ENCODE measurements around the gene CERS1.

The CERS1 gene

DNA sequence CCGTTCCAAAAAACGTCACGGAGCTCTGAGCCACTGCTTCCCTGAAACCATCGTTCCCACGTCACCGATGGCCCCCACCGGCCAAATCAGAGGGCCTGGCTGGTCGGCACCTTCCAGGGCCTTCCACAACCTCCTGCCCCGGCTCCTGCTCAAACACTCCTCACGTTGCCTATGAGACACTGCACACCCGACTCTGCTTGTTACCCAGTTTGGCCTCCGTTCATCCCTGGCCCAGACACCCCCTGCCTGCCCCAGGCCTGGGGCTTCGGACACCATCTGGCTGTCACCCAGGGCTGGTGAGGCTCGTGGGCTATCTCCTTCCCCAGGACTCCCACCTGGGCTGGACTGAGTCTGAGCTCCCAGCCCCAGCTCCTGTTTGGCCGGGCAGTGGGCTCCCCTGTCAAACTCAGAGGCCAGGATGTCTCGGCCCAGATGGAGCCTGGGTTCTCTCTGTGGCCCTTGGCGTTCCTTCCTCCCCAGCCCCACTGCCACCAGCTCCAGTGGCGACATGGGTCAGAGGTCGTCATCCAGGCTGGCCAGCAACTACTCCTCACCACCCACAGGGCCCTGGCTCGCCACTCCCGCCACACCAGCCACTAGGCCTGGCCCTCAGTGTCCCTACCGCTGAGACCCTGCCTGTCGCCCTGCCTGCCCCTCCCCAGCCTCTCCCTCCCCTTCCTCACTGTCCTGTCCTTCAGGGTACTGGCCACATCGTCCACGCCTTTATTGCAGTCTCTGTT lies 17.7 kb downstream of the CERS1 start:
- DNase-seq (ENCODE audit: low read depth): no peak
- TF ChIP-seq, protein P1, sequence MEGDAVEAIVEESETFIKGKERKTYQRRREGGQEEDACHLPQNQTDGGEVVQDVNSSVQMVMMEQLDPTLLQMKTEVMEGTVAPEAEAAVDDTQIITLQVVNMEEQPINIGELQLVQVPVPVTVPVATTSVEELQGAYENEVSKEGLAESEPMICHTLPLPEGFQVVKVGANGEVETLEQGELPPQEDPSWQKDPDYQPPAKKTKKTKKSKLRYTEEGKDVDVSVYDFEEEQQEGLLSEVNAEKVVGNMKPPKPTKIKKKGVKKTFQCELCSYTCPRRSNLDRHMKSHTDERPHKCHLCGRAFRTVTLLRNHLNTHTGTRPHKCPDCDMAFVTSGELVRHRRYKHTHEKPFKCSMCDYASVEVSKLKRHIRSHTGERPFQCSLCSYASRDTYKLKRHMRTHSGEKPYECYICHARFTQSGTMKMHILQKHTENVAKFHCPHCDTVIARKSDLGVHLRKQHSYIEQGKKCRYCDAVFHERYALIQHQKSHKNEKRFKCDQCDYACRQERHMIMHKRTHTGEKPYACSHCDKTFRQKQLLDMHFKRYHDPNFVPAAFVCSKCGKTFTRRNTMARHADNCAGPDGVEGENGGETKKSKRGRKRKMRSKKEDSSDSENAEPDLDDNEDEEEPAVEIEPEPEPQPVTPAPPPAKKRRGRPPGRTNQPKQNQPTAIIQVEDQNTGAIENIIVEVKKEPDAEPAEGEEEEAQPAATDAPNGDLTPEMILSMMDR (conservative IDR thresholded peaks at IDR 0.05; ENCODE audit: low read depth, low read length): no peak
- no peak overlapping the region for H3K4me3 ChIP-seq (ENCODE audit: low read depth, low read length)

DNA sequence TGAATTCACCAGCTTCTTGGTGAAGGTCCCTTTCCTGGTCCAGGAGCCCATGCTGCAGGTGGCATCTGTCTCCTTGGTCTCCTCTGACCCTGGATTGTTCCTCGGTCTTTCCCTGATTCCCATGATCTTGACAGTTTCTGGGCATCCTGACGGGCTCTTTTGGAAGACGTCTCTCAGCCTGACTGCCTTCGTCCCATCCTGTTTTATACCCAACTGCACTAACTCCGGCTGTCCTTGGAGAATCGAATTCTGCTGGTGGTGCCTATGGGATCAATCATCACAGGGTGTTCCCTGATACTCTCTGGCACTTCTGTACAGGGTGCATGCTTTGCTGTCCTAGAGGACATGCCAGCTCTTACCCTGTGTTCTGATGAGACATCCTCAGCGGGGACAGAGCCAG lies 19.1 kb downstream of the CERS1 start:
- DNase-seq (ENCODE audit: low read depth): no peak
- H3K4me3 ChIP-seq (ENCODE audit: low read depth, low read length): no peak overlapping the region
- TF ChIP-seq, protein P1 (conservative IDR thresholded peaks at IDR 0.05; ENCODE audit: low read depth, low read length): no peak

DNA sequence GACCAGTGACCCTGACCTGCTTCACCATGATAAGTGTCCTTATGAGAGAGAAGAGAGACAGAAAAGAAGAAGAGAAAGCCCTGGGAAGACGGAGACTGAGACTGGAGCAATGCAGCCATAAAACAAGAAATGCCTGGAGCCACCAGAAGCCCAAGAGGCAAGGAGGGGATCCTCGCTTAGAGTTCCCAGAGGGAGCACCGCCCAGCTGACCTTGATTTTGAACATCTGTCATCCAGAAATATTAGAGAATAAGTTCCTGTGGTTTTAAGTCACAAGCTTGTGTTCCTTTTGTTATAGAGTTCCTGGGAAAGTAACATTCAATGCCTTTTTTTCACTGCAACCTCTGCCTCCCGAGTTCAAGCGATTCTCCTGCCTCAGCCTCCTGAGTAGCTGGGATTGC lies 20.2 kb downstream of the CERS1 start:
- peak; percentile 41 for DNase-seq (ENCODE audit: low read depth)
- TF ChIP-seq, protein P1 (conservative IDR thresholded peaks at IDR 0.05; ENCODE audit: low read depth, low read length): no peak
- no peak overlapping the region for H3K4me3 ChIP-seq (ENCODE audit: low read depth, low read length)

DNA sequence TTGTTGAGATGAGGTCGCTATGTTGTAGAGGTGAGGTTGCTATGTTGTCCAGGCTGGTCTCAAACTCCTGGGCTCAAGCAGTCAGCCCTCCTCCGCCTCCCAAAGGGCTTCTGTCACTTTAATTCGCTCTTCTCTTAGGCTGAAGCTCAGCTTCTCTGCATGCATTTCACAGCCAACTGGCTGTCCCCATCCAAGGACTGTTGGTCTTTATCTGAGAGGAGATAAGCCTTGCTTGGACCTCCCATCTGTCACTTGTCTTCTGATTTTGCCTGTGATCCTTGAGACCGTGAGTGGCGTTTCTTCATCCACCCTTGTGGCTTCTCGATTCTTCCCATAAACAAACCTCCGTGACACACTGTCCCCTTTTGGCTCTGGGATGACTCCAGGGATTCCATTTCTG lies 24.4 kb downstream of the CERS1 start:
- TF ChIP-seq, protein P1 (conservative IDR thresholded peaks at IDR 0.05; ENCODE audit: low read depth, low read length): no peak
- DNase-seq (ENCODE audit: low read depth): no peak
- H3K4me3 ChIP-seq (ENCODE audit: low read depth, low read length): no peak overlapping the region

DNA sequence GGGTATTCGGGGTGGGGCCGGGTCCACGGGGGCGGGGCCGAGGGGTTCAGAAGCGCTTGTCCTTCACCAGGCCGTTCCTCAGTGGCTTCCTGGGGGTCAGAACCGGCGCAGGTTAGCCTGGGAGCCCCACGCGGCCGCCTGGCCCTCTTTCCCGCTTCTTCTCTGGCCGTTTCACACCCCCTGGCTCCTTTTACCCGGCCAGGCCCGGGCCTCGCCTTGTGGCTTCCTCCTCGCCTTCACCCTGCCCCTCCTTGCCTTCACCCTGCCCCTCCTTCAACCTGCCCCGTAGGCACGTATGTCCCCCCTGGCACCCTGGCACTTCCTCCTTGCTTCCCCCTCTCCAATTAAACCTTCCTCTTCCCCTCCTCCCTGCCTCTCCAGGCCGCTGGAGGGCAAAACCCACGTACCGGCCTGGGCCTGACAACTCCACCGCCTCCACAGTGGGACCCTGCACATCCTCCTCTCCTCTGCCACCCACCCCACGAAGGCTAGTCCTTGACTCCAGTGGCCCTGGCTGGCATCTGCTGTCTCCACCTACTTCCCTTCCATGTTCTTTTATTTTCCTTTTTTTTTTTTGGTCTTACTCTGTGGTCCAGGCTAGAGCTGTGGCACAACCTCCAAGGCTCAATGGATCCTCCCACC lies 25.3 kb downstream of the CERS1 start:
- H3K4me3 ChIP-seq (ENCODE audit: low read depth, low read length): no peak overlapping the region
- TF ChIP-seq, protein P1 (conservative IDR thresholded peaks at IDR 0.05; ENCODE audit: low read depth, low read length): no peak
- no peak for DNase-seq (ENCODE audit: low read depth)

DNA sequence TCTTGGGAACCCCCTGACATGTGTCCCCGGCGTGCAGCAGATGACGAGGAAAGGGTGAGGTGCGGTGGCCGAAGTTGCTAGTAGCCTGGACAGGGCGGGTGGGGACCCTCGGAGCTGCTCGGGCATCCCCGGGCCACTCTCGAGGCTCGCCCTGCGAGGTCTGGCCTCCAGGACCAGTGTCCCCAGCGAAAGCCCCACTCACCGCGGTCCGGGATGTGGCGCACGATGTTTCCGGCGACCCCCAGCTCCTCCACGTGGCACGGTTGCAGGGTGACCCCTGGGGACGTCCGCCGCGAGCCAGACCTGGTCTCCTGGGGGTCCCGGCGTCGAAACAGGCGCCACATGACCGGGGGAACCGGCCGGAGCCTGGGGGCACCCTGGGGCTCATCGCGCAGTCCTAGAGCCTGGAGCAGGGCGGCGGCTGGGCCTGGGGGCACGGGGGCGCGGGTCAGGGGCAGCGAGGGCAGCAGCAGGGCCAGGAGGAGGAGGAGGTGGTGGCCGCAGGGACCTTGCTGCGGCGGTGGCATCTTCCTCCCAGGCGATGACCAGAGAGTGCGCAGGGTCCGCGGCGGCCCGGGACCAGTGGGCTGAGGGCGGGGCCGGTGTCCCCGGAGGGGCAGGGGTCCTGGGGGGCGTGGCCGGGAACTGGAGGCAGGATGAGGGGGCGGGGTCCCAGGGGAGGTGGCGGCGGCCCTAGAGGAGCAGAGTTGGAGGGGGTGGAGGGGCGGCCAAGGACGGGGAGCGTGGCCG lies 26.0 kb downstream of the CERS1 start:
- H3K4me3 ChIP-seq (ENCODE audit: low read depth, low read length): no peak overlapping the region
- no peak for DNase-seq (ENCODE audit: low read depth)
- TF ChIP-seq, protein P1 (conservative IDR thresholded peaks at IDR 0.05; ENCODE audit: low read depth, low read length): no peak
